ENCODE data around the gene PPME1.

PPME1 gene

GRCh38 chr11:74221816-74222215 is 50.7 kb downstream of the PPME1 start:
- in situ Hi-C loops (cut with HindIII; ENCODE audit: low sequenced_read_pairs), result no loop called here

GRCh38 chr11:74225565-74225964 is 54.5 kb downstream of the PPME1 start:
- in situ Hi-C loops (cut with HindIII; ENCODE audit: low sequenced_read_pairs), result no loop called here

GRCh38 chr11:74226907-74227306 is 55.8 kb downstream of the PPME1 start:
- in situ Hi-C loops (cut with HindIII; ENCODE audit: low sequenced_read_pairs), result no loop called here

GRCh38 chr11:74232311-74232950 is 61.3 kb downstream of the PPME1 start:
- in situ Hi-C loops (cut with HindIII; ENCODE audit: low sequenced_read_pairs), result no loop called here

GRCh38 chr11:74233683-74234082 is 62.6 kb downstream of the PPME1 start:
- in situ Hi-C loops (cut with HindIII; ENCODE audit: low sequenced_read_pairs), result no loop called here

- in situ Hi-C loops (cut with HindIII; ENCODE audit: low sequenced_read_pairs), result no loop called here
Observed at GRCh38 chr11:74235121-74235520, 64.0 kb downstream of the PPME1 start.

- in situ Hi-C loops (cut with HindIII; ENCODE audit: low sequenced_read_pairs), result no loop called here
Observed at GRCh38 chr11:74237541-74237940, 66.5 kb downstream of the PPME1 start.

GRCh38 chr11:74238243-74238642 is 67.2 kb downstream of the PPME1 start:
- in situ Hi-C loops (cut with HindIII; ENCODE audit: low sequenced_read_pairs), result no loop called here

GRCh38 chr11:74248469-74248868 is 77.4 kb downstream of the PPME1 start:
- in situ Hi-C loops (cut with HindIII; ENCODE audit: low sequenced_read_pairs), result no loop called here

GRCh38 chr11:74249496-74249895 is 78.4 kb downstream of the PPME1 start:
- in situ Hi-C loops (cut with HindIII; ENCODE audit: low sequenced_read_pairs), result no loop called here

GRCh38 chr11:74253361-74253760 is 82.3 kb downstream of the PPME1 start:
- in situ Hi-C loops (cut with HindIII; ENCODE audit: low sequenced_read_pairs), result loop anchor here (25.0 kb wide), 1 partner anchor 309 kb away; no protein-coding TSS in a partner anchor

GRCh38 chr11:74255741-74256375 is 84.8 kb downstream of the PPME1 start:
- in situ Hi-C loops (cut with HindIII; ENCODE audit: low sequenced_read_pairs), result loop anchor here (5.0 to 25.0 kb wide), 2 partner anchors 61 to 306 kb away; no protein-coding TSS in a partner anchor

GRCh38 chr11:74256378-74257133 is 85.5 kb downstream of the PPME1 start:
- in situ Hi-C loops (cut with HindIII; ENCODE audit: low sequenced_read_pairs), result loop anchor here (5.0 to 25.0 kb wide), 2 partner anchors 61 to 306 kb away; no protein-coding TSS in a partner anchor

GRCh38 chr11:74257959-74258553 is 87.0 kb downstream of the PPME1 start:
- in situ Hi-C loops (cut with HindIII; ENCODE audit: low sequenced_read_pairs), result loop anchor here (5.0 to 25.0 kb wide), 2 partner anchors 59 to 304 kb away; no protein-coding TSS in a partner anchor

GRCh38 chr11:74262725-74263124 is 91.6 kb downstream of the PPME1 start:
- in situ Hi-C loops (cut with HindIII; ENCODE audit: low sequenced_read_pairs), result loop anchor here (25.0 kb wide), 1 partner anchor 300 kb away; no protein-coding TSS in a partner anchor

GRCh38 chr11:74265256-74265655 is 94.2 kb downstream of the PPME1 start:
- in situ Hi-C loops (cut with HindIII; ENCODE audit: low sequenced_read_pairs), result loop anchor here (25.0 kb wide), 1 partner anchor 297 kb away; no protein-coding TSS in a partner anchor

GRCh38 chr11:74267014-74267413 is 95.9 kb downstream of the PPME1 start:
- in situ Hi-C loops (cut with HindIII; ENCODE audit: low sequenced_read_pairs), result loop anchor here (25.0 kb wide), 1 partner anchor 295 kb away; no protein-coding TSS in a partner anchor

GRCh38 chr11:74268456-74268855 is 97.4 kb downstream of the PPME1 start:
- in situ Hi-C loops (cut with HindIII; ENCODE audit: low sequenced_read_pairs), result loop anchor here (25.0 kb wide), 1 partner anchor 294 kb away; no protein-coding TSS in a partner anchor

GRCh38 chr11:74269161-74269811 is 98.2 kb downstream of the PPME1 start:
- in situ Hi-C loops (cut with HindIII; ENCODE audit: low sequenced_read_pairs), result loop anchor here (25.0 kb wide), 1 partner anchor 293 kb away; no protein-coding TSS in a partner anchor

- in situ Hi-C loops (cut with HindIII; ENCODE audit: low sequenced_read_pairs), result loop anchor here (25.0 kb wide), 1 partner anchor 290 kb away; no protein-coding TSS in a partner anchor
Observed at GRCh38 chr11:74272276-74272675, 101.2 kb downstream of the PPME1 start.
